Measurements from ENCODE around the gene CEND1. TPM values are rescaled to one million over a fixed set of nuclear protein-coding genes. Genes with fewer than 3 reads are reported as not detected.

The CEND1 gene
- polyA plus RNA-seq, 1 donor (not counting 4 experiments of a cell fraction or from before 2014, with no cell fraction given) = not detected

- Histone ChIP-seq H3K4me2 (ENCODE audit: control insufficient read depth, extremely low read depth, insufficient read depth, low read depth, low read length) (peak overlapping the region; percentile 17), H3K9ac (ENCODE audit: control insufficient read depth, extremely low read depth, insufficient read depth, low read length) (no peak overlapping the region), H2AFZ (ENCODE audit: control insufficient read depth, low read length) (no peak overlapping the region), H3K4me1 (ENCODE audit: control insufficient read depth, extremely low read depth, insufficient read depth, low read length) (peaks cover 16% of the 10 kb centered on the region), H3K4me3 (ENCODE audit: control insufficient read depth in 2 of 3, extremely low read depth in 1 of 3, insufficient read depth in 2 of 3, low read depth in 1 of 3, low read length in 3 of 3) (no peak overlapping the region), H3K9me1 (ENCODE audit: control insufficient read depth, extremely low read depth, insufficient read depth, low read length) (no peaks in the 10 kb centered on the region), H3K27me3 (ENCODE audit: control insufficient read depth, extremely low read depth, insufficient read depth, low read length) (no peaks in the 10 kb centered on the region), H4K20me1 (ENCODE audit: control insufficient read depth, extremely low read depth, insufficient read depth, low read length) (no peaks in the 10 kb centered on the region), H3K79me2 (ENCODE audit: control insufficient read depth, insufficient read depth, low read length) (peaks cover 61% of the 10 kb centered on the region), H3K9me3 (ENCODE audit: control insufficient read depth, low read depth, low read length) (no peaks in the 10 kb centered on the region), H3K36me3 (ENCODE audit: control insufficient read depth in 2 of 2, extremely low read depth in 1 of 2, insufficient read depth in 2 of 2, low read length in 2 of 2) (peaks cover 4 to 9% of the 10 kb centered on the region in 2 experiments), H3K27ac (ENCODE audit: control insufficient read depth, insufficient read depth, low read length) (no peak overlapping the region)
- FAIRE-seq (no peak), DNase-seq (ENCODE audit: low read depth, low spot score) (no peak)
- dilution Hi-C loops (cut with MboI; ENCODE audit: extremely low pct_ligation_motif_present, low sequenced_read_pairs) = no loop called here
- no peak for TF ChIP-seq EZH2 (IDR thresholded peaks at IDR 0.05; ENCODE audit: low read length)
These were observed 40.2 kb downstream of the CEND1 start for GRCh38 chr11:749731-750130.

- H2AFZ ChIP-seq (ENCODE audit: control insufficient read depth, low read length) = peak overlapping the region; percentile 37
- no peaks in the 10 kb centered on the region for H3K9me1 ChIP-seq (ENCODE audit: control insufficient read depth, extremely low read depth, insufficient read depth, low read length)
- peak overlapping the region; percentile 90 to 97 (median 95) for H3K4me3 ChIP-seq (ENCODE audit: control insufficient read depth in 2 of 3, extremely low read depth in 1 of 3, insufficient read depth in 2 of 3, low read depth in 1 of 3, low read length in 3 of 3)
- H3K4me1 ChIP-seq (ENCODE audit: control insufficient read depth, extremely low read depth, insufficient read depth, low read length) = peaks cover 16% of the 10 kb centered on the region
- H3K36me3 ChIP-seq (ENCODE audit: control insufficient read depth in 2 of 2, extremely low read depth in 1 of 2, insufficient read depth in 2 of 2, low read length in 2 of 2) = peaks cover 4 to 9% of the 10 kb centered on the region in 2 experiments
- no peaks in the 10 kb centered on the region for H4K20me1 ChIP-seq (ENCODE audit: control insufficient read depth, extremely low read depth, insufficient read depth, low read length)
- H3K4me2 ChIP-seq (ENCODE audit: control insufficient read depth, extremely low read depth, insufficient read depth, low read depth, low read length) = peak overlapping the region; percentile 96
- DNase-seq (ENCODE audit: low read depth, low spot score) (no peak), FAIRE-seq (no peak)
- dilution Hi-C loops (cut with MboI; ENCODE audit: extremely low pct_ligation_motif_present, low sequenced_read_pairs) = no loop called here
- no peak for TF ChIP-seq EZH2 (IDR thresholded peaks at IDR 0.05; ENCODE audit: low read length)
- TF ChIP-seq CTCF (optimal IDR thresholded peaks at IDR 0.05 in 1 of 3, IDR thresholded peaks at IDR 0.05 in 1 of 3, conservative IDR thresholded peaks at IDR 0.05 in 1 of 3; ENCODE audit: extremely low read depth in 1 of 3, insufficient read depth in 2 of 3, low read length in 3 of 3) = no peak
- H3K9me3 ChIP-seq (ENCODE audit: control insufficient read depth, low read depth, low read length) = no peaks in the 10 kb centered on the region
- peak overlapping the region; percentile 71 for H3K27ac ChIP-seq (ENCODE audit: control insufficient read depth, insufficient read depth, low read length)
- peak overlapping the region; percentile 90 for H3K9ac ChIP-seq (ENCODE audit: control insufficient read depth, extremely low read depth, insufficient read depth, low read length)
- H3K27me3 ChIP-seq (ENCODE audit: control insufficient read depth, extremely low read depth, insufficient read depth, low read length) = no peaks in the 10 kb centered on the region
- H3K79me2 ChIP-seq (ENCODE audit: control insufficient read depth, insufficient read depth, low read length) = peaks cover 50% of the 10 kb centered on the region
These were observed 41.9 kb downstream of the CEND1 start for GRCh38 chr11:748007-748359.

Data from keratinocyte (primary cell).